NCI-H128 (cell line): ENCODE results near the gene ZFYVE27.

Experiments
- DNase-seq: peaks from one replicate; lab custom pipeline; 2025; ENCODE audit not compliant: unreplicated experiment; lab: John Stamatoyannopoulos, UW

Gene ZFYVE27

GRCh38 chr10:97766996-97767924, 30.3 kb downstream of the ZFYVE27 start:
- no peak for DNase-seq

GRCh38 chr10:97768322-97769315, 31.7 kb downstream of the ZFYVE27 start:
- no peak for DNase-seq

GRCh38 chr10:97770255-97770654, 33.3 kb downstream of the ZFYVE27 start:
- DNase-seq = no peak

DNA sequence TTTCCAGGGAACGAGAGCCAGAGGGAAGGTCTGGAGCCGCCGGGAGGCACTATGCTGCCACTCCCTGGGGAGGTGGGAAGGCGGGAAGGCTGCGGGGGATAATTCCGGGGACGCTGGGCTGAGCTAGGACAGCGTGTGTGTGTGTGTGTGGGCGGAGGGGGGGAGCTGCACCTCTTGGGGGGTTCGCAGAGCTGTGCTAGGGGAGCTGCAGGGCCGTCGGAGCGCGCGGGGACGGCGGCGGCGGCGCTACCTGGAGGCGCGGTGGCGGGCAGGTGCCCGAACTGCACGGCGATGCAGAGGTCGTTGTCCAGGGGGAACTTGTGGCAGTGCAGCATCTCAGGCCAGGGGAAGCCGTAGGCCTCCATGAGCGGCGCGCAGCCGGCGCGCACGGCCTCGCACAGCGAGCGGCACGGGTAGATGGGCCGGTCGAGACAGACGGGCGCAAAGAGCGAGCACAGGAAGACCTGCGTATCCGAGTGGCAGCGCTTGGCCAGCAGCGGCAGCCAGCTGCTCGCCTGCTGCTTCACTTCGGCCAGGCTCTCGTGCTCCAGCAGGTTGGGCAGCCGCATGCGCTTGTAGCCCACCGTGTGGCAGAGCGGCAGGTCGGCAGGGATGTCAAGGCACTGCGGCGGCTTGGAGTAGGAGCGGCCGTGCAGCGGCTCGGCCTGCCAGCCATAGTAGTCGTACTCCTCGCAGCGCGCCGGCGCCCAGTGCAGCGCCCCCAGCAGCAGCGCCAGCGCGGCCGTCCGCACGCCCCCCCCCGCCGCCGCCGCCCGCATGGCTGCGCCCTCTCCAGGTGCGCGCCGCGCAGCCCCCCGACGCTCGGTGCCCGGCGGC, 34.3 kb downstream of the ZFYVE27 start:
- no peak for DNase-seq

- DNase-seq = no peak
These were observed 35.2 kb downstream of the ZFYVE27 start, which contains the start of gene SFRP5 for GRCh38 chr10:97771913-97772823. Gene SFRP5, minus strand, starts transcription at chr10:97771999. Its CDS starts 166 bp downstream, at chr10:97771833.

DNA sequence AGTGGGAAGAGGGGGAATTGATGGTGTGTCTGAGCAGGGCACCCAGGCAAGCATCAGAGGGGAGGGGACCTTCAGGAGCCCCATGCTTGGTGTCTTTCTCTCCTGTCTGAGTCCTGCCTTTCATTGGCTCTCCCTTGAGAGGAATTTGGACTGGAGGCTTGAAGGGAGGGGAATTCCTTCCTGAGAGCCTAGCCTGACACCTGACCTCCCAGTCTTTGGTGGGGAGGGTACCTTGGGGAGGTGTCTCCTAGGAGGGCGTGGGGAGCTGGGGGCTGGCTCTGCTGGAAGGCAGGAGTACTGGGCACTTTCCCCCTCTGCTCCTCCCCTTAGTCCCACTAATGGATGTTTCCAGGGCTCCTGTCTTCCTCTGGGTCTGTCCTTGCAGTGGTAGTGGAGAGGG, 36.2 kb downstream of the ZFYVE27 start:
- DNase-seq = no peak

DNA sequence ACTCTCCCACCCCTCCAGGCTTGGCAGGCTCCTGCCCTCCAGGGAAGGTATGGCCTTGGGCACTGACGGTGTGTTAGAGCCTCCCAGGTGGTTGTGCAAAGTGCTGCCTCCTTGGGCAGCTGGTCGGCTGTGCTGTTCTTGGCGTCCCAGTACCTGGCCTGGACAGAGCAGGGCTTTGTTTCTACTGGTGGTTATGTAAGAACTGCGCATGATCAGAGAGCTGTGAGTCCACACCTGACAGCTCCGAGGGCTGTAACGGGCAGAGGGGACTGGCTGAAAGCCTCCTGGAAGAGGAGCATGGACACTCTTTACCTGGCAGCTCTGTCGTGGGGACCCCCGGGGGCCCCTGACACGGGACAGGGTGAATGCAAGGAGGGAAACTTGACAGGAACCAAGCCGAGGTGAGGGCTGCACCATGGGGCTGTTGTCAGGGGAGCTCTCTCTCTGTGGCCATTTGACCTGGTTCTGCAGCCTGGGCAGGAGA, 37.9 kb downstream of the ZFYVE27 start:
- DNase-seq = no peak

DNA sequence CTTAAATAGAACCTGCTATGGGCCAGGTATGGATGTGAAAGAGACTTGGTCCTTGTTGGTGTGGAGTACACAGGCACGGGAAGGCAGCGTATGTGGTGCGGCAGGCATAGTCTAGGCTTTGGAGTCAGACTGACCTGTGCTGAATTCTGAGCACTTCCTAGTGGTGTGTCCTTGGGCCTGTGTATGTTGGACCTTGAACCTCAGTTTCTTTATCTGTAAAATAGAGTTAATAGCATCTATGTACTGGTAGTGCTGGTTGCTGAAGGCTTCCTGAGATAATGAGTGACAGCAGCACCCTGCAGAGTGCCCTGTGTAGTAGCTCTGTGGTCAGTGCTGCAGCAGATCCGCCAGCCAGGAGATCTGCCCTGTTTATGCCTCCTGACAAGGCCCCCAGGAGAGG, 40.2 kb downstream of the ZFYVE27 start:
- no peak for DNase-seq

GRCh38 chr10:97778452-97779302, 41.7 kb downstream of the ZFYVE27 start:
- DNase-seq = no peak

DNA sequence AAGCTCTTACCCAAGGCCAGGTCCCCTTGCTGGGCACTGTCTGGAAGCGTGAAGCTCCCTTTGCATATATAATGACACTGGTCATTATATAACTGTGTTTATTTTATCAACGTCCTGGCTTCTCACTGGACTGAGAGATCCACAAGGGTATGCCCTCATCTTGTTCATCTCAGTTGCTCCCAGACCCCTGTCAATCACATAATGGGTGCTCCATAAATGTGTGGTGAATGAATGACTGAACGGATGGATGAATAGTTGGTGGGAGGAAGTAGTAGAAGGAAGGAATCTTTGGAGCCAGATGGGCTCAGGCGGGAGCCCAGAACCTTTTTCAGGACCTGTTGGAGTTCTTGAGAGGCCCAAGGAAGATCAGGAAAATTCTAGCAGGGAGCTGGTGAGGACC, 42.6 kb downstream of the ZFYVE27 start:
- no peak for DNase-seq

- DNase-seq = no peak
These were observed 43.0 kb downstream of the ZFYVE27 start for GRCh38 chr10:97779975-97780374.

DNA sequence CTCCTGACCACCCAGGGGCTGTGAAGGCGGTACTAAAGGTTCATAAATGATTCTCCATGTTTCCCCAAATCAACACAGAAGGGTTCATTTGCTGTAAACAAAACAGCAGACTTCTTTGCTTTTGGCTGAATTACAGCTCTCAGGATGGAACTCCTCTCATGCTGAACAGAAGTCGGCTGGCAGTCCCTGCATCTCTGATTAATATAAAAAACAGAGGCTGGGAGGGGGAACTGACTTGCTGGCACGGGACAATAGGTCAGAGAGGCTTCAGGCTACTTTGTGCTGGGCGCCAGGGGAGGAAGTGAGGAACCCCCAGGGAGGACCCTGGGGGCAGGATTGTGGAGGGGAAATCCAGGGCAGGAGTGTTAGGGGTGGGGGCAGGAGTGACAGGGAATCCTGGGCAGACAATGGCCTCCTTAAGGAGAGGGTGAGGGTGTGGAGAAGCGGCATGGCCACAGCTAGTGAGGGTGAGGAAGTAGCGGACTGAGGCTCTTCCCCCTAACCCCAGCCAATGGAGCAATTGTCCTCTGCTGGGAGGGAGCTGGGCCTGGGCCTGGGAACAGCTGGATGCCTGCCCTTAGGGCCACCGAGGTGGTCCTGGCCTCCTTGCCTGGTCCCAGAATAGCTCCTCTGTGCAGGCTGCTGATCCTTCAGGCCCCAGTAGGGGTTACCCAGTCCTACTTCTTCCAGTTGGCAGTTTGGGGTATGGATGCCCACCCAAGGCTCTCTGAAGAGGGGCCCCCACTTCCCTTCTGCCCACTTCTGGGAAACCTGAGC, 44.1 kb downstream of the ZFYVE27 start:
- no peak for DNase-seq

DNA sequence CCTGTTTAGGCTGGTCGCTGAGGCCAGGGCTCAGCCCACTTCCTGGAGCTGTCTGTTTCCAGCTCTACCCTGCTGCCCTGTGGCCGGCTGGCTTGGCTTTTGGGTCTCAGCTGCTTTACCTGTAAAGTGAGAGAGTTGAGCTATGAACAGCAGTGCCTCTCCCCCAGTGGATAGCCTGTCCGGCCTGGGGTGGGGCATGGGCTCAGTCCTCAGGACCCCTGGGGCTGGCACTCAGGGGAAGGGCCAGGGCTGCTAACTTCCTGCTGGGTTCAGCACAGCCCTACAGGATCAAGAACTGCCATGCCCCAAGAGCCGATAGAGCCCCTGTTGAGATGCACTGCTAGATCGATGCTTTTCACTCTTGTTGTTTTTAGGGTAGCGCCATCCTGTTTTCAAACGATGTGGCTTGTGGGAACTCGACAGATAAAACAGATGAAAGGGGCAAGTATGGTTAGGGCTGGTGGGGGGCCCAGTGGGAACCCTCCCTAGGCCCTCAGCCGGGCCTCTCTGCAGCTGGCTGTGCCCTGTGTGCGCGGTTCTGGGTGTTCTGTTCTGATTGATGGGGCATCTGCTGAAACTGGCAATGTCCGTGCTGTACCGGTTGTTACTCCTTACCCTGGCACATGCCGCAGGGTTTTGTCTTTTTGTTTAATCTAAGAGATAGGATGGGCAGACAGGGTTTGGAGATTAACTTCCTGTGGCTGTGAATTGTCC, 44.8 kb downstream of the ZFYVE27 start:
- no peak for DNase-seq

DNA sequence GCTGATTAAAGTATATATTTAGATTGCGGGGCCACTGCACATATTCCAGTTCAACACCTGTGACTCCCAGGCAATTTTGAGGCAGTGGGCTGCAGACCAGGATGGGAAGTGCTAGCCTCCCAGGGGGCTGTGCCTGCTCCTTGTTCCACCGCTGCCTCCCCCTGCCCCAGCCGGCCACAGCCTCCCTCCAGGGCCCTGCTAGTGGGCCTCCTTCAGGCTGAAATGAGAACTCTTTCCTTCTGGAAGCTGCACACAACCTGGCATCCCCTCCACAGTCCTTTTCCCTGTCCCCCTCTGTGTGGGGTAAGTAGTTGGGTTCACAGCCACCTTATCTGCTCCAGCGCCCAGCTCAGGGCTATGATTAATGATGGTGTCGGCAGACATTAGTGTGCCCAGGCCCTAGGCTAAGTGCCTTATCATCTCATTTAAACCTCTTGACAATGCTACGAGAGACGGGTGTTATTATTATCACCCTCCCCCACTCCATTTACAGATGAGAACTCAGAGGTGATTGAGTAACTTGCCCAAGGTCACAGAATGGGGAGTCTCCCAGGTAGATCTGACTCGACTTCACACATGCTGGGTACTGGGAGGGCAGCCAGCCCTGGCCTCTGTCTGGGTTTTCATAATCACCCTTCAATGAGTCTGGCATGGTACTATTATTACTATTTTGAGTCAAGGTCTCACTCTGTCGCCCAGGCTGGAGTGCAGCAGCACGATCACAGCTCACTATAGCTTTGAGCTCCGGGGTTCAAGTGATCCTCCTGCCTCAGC, 45.7 kb downstream of the ZFYVE27 start:
- no peak for DNase-seq

- no peak for DNase-seq
These were observed 47.4 kb downstream of the ZFYVE27 start for GRCh38 chr10:97784200-97784810.

- no peak for DNase-seq
These were observed 48.3 kb downstream of the ZFYVE27 start for GRCh38 chr10:97785231-97785630.
